Choroid plexus epithelial cell (primary cell): ENCODE results near the gene SLC35F1.

Source experiments
- DNase-seq: peaks from one replicate; pipeline ENCODE4 v3.0.0-alpha.2; 2010; ENCODE audit warnings: low read depth
- H3K4me3 ChIP-seq: 2 replicates; pipeline ENCODE4 v1.5.1; 2011; ENCODE audit warnings: low read depth, mild to moderate bottlenecking, control low read depth, low read length, moderate library complexity
- TF ChIP-seq, protein P1 (sequence below): conservative IDR thresholded peaks from 2 replicates; pipeline ENCODE4 v1.5.1; 2011; ENCODE audit warnings: low read depth, mild to moderate bottlenecking, control low read depth, inconsistent platforms, low read length, moderate library complexity

Gene SLC35F1

DNA sequence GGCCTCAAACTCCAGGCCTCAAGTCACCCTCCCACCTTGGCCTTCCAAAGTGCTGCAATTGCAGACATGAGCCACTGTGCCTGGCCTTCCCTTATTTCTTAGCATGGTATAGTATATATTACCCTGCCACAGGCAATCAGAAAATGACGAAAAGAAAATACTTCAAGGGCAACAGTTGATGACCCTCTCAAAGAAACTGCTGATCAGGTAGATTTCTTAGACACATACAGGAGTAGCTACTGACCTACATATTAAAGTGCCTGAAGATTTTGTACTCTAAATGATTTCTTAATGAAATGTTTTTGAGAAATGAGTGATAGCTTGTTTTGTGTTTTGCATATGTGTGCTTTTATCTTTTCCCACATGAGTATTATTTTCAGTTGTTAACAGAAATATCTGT is 4.6 kb downstream of the SLC35F1 start:
- TF ChIP-seq, protein P1, sequence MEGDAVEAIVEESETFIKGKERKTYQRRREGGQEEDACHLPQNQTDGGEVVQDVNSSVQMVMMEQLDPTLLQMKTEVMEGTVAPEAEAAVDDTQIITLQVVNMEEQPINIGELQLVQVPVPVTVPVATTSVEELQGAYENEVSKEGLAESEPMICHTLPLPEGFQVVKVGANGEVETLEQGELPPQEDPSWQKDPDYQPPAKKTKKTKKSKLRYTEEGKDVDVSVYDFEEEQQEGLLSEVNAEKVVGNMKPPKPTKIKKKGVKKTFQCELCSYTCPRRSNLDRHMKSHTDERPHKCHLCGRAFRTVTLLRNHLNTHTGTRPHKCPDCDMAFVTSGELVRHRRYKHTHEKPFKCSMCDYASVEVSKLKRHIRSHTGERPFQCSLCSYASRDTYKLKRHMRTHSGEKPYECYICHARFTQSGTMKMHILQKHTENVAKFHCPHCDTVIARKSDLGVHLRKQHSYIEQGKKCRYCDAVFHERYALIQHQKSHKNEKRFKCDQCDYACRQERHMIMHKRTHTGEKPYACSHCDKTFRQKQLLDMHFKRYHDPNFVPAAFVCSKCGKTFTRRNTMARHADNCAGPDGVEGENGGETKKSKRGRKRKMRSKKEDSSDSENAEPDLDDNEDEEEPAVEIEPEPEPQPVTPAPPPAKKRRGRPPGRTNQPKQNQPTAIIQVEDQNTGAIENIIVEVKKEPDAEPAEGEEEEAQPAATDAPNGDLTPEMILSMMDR = no peak
- H3K4me3 ChIP-seq = no peak overlapping the region
- DNase-seq = no peak

- H3K4me3 ChIP-seq = no peak overlapping the region
- TF ChIP-seq, protein P1 = no peak
- no peak for DNase-seq
Measured at GRCh38 chr6:117915846-117916245, 8.8 kb downstream of the SLC35F1 start.

DNA sequence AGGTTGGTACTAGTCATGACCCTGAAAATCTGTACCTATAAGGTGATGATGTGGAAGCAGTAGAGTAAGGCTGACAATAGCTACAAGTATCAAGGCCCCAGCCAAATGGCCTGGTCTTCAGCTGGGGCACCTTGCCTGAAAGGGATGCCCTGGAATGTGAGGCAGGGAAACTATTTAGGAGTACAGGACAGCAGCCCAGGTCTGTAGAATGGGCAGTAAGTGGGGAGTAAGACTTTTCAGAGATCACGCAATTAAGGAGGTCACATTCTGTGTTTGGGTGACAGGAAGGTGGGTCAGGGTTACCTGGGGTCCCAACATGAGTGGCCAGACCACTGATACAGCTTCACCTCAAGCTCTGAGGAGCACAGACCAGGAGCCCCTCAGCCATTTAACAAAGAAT is 9.4 kb downstream of the SLC35F1 start:
- DNase-seq = no peak
- no peak overlapping the region for H3K4me3 ChIP-seq
- TF ChIP-seq, protein P1 = no peak

DNA sequence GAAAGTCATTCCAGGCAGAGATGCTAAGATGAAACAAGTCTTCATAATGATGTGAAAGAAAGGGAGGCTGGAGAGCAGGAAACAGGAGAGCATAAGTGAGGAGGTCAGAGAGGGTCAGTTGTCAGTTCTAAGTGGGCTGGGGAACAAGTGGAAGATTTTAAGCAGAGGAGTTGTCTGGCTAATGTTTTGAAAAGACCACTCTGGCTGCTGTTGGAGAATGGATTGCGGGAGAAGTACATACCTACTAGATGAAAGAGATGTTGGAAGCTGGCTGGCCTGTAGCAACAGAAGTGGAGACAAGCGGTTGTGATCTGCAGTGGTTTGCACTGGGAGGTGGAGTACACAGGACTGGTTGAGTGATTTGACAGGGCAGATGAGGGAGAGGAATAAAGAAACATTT is 10.1 kb downstream of the SLC35F1 start:
- no peak overlapping the region for H3K4me3 ChIP-seq
- DNase-seq = no peak
- TF ChIP-seq, protein P1 = no peak

- TF ChIP-seq, protein P1 = no peak
- H3K4me3 ChIP-seq = no peak overlapping the region
- no peak for DNase-seq
Measured at GRCh38 chr6:117918454-117918853, 11.4 kb downstream of the SLC35F1 start.

GRCh38 chr6:117919275-117919674 is 12.2 kb downstream of the SLC35F1 start:
- H3K4me3 ChIP-seq = no peak overlapping the region
- no peak for DNase-seq
- TF ChIP-seq, protein P1 = no peak

DNA sequence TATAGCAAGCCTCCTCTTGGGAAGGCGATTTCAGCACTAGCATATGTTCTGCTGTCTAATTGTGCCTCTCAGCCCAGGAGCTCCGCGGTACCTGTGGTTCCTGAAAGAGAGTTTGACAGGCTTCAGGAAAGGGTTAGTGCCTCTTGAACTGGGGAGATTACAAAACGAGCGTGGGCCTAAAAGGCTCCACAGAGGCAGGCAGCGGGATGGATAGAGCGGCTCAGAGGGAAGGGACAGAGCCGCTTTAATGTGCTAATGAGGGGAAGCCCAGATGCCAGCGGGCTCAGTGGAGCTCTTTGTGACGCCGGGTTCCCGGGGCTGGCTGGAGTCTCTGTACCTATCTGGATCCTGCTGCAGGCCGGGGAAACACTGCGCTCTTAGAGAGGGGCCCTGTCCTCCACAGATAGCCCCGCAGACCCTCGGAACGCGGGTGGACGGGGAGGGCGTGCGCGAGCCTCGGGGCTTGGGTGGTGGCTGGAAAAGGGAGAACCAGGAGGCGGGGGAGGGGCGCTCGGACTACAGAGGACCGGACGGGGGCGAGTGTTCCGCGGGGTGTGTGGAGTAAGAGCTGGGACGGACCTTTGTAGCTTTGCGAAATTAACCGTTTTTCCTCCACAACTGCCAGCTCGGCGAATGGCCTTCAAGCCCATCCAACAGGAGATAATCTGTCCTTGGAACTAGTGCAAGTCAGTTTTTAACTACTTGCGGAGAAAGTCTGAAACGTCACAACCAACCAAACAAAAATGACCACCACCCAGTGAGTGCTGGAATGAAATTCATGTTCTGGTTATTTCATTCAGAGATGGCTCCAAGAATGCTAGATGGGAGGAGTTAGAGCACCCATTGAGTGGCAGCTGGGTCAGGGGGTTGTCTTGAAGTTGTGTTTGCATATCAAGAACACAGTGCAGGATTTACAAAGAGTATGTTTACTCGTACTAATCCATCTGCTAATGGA is 13.0 kb downstream of the SLC35F1 start:
- H3K4me3 ChIP-seq = no peak overlapping the region
- TF ChIP-seq, protein P1 = no peak
- no peak for DNase-seq
